GM12801 (cell line): ENCODE measurements around the gene SLC44A5.

Experiments
- CTCF ChIP-seq: IDR thresholded peaks from one replicate; pipeline ENCODE4 v1.5.1; 2011; ENCODE audit warnings: control low read depth; ENCODE audit not compliant: insufficient read length; ENCODE audit errors: extremely low read depth

Gene SLC44A5

GRCh38 chr1:75471252-75471651 lies 139.7 kb downstream of the SLC44A5 start:
- TF ChIP-seq CTCF, result no peak

DNA sequence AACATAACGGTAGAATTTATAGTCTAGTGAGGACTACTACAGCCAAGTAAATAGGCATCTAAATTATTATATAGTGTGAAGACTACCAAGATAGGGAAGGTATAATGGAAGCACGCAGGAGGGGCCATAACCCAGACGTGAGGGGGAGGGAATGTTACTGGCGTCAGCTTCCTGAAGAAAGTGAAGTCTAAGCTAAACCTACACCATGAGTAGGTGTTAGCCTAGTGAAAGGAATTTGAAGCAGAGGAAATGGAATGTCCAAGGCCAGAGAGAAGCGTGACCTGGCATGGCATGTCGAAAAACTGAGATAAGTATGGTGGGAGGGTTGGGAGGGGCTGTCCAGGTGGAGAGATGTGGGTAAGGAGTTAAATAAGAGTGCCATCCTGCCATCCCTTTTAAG lies 140.5 kb downstream of the SLC44A5 start:
- no peak for TF ChIP-seq CTCF

GRCh38 chr1:75469586-75470173 lies 141.2 kb downstream of the SLC44A5 start:
- no peak for TF ChIP-seq CTCF

GRCh38 chr1:75461808-75462325 lies 149.0 kb downstream of the SLC44A5 start:
- TF ChIP-seq CTCF, result no peak

DNA sequence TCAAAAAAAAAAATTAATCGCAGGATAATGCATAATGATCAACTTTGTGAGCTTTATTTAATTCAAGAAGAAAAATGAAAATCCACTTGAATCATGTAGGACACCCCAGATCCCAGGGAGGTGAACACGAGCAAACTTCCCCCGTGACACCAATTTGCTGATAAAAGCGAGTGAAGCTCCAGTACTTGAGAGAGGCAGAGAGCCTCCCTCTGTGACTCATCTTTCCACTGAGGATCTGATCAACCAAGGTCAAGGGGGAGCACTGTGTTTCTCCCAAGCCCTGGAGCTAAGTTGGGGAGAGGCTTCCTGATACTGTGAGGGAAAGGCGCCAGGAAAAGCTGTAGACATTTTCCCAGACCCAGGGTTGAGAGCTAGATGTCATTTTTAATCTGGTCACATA lies 160.9 kb downstream of the SLC44A5 start:
- no peak for TF ChIP-seq CTCF

GRCh38 chr1:75444220-75444619 lies 166.7 kb downstream of the SLC44A5 start:
- no peak for TF ChIP-seq CTCF

GRCh38 chr1:75440274-75440673 lies 170.6 kb downstream of the SLC44A5 start:
- TF ChIP-seq CTCF, result no peak
